K562 (cell line): Measurements from ENCODE around the gene TTC39A. TPM values are rescaled to one million over a fixed set of nuclear protein-coding genes. Genes with fewer than 3 reads are reported as not detected.

Source experiments
- BACH1 ChIP-seq: fragments of 200-800 bp; sonication (Bioruptor generic); IDR thresholded peaks from 2 replicates; pipeline ENCODE4 v1.6.1; 2016; ENCODE audit warnings: missing genetic modification characterization, missing compliant biosample characterization
- BRCA1 ChIP-seq, 2 experiments: fragments of 450-650 bp in 1 of 2; sonication (generic) in 1 of 2; formaldehyde crosslinking in 1 of 2; IDR thresholded peaks; 2 replicates each; pipeline versions ENCODE4 v1.5.0 to v1.6.1; 2017 to 2020; ENCODE audit warnings: mild to moderate bottlenecking in 1 of 2, missing genetic modification reagents in 1 of 2
- KAT7 ChIP-seq: sonication (generic); formaldehyde crosslinking; IDR thresholded peaks from 2 replicates; pipeline ENCODE4 v1.8.0; 2022; ENCODE audit warnings: missing genetic modification reagents, mild to moderate bottlenecking, borderline replicate concordance
- KLF13 ChIP-seq: fragments of 450-650 bp; IDR thresholded peaks from 2 replicates; pipeline ENCODE4 v1.6.1; 2016; ENCODE audit warnings: missing genetic modification characterization, low read depth, mild to moderate bottlenecking, missing compliant biosample characterization, moderate library complexity, borderline replicate concordance
- PHF8 ChIP-seq: fragments of 200-600 bp; sonication (generic); IDR thresholded peaks from 2 replicates; pipeline ENCODE4 v1.6.1; 2012; ENCODE audit warnings: mixed run types, mild to moderate bottlenecking, inconsistent platforms, low read length, moderate library complexity, borderline replicate concordance
- POLR2A ChIP-seq: fragments of 450-650 bp; conservative IDR thresholded peaks from 2 replicates; pipeline ENCODE4 v1.6.1; 2016
- RBBP5 ChIP-seq: fragments of 200-600 bp; sonication (generic); IDR thresholded peaks from 2 replicates; pipeline ENCODE4 v1.6.1; 2012; ENCODE audit warnings: borderline replicate concordance, mild to moderate bottlenecking, low read length, control low read depth, inconsistent platforms; ENCODE audit not compliant: insufficient read depth, poor library complexity, severe bottlenecking
- SOX6 ChIP-seq: fragments of 450-650 bp; IDR thresholded peaks from 2 replicates; pipeline ENCODE4 v1.6.1; 2014; ENCODE audit warnings: mild to moderate bottlenecking
- polyA plus RNA-seq, 8 experiments: library from polyadenylated mRNA; depleted of rRNA in 4 of 8; stranded (reverse) in 5 of 8; unstranded in 3 of 8; fragments of >200 nt; fragmentation: Nextera tagmentation in 2 of 8; fragmentation: Illumina TruSeq in 1 of 8; extraction: Ambion mirVana in 2 of 8; extraction: Trizol in 1 of 8; gene quantifications; 2 replicates each; pipeline versions ENCODE4 v1.2.1 to v1.2.3, GENCODE V29; 2011 to 2014; ENCODE audit warnings: inconsistent platforms in 1 of 8, missing spikeins in 1 of 8
- total RNA-seq, 7 experiments: library from RNA; depleted of rRNA in 6 of 7; stranded (reverse); fragments of >200 nt in 6 of 7; fragmentation: Illumina TruSeq in 2 of 7; extraction: Trizol in 2 of 7; gene quantifications; 2 replicates each; pipeline versions ENCODE4 v1.2.1 to v1.2.3, GENCODE V29; 2011 to 2021; ENCODE audit warnings: low replicate concordance in 1 of 7
- TF ChIP-seq, protein P1 (sequence below): fragments of 150-350 bp; IDR thresholded peaks from 2 replicates; pipeline ENCODE4 v1.6.1; 2014; ENCODE audit warnings: low read depth, mild to moderate bottlenecking, low read length, borderline replicate concordance
- TF ChIP-seq, protein P2 (sequence below): sonication (generic); formaldehyde crosslinking; IDR thresholded peaks from 2 replicates; pipeline ENCODE4 v1.9.0; 2022; ENCODE audit warnings: mild to moderate bottlenecking, missing genetic modification reagents
- TF ChIP-seq, protein P3 (sequence below): fragments of 450-650 bp; formaldehyde crosslinking; IDR thresholded peaks from 2 replicates; pipeline ENCODE4 v1.4.0; 2020; ENCODE audit warnings: mild to moderate bottlenecking, moderate library complexity
- TF ChIP-seq, protein P4 (sequence below): fragments of 250-450 bp; sonication (Bioruptor Pico); IDR thresholded peaks from 2 replicates; pipeline ENCODE4 v1.9.0; 2021; ENCODE audit warnings: mild to moderate bottlenecking, inconsistent platforms
- TF ChIP-seq, protein P5 (sequence below): sonication (generic); formaldehyde crosslinking; IDR thresholded peaks from 2 replicates; pipeline ENCODE4 v1.8.0; 2022; ENCODE audit warnings: mild to moderate bottlenecking, missing genetic modification reagents
- TF ChIP-seq, protein P6 (sequence below): fragments of 450-650 bp; IDR thresholded peaks from 2 replicates; pipeline ENCODE4 v1.6.1; 2018; ENCODE audit warnings: mild to moderate bottlenecking, low read depth; ENCODE audit not compliant: partially characterized antibody

Gene TTC39A
- total and polyA plus RNA-seq, 9 of the 15 experiments (the other 6 are each of a cell fraction or from before 2014, with no cell fraction given), result 0.18 to 0.82 (median 0.35) TPM

DNA sequence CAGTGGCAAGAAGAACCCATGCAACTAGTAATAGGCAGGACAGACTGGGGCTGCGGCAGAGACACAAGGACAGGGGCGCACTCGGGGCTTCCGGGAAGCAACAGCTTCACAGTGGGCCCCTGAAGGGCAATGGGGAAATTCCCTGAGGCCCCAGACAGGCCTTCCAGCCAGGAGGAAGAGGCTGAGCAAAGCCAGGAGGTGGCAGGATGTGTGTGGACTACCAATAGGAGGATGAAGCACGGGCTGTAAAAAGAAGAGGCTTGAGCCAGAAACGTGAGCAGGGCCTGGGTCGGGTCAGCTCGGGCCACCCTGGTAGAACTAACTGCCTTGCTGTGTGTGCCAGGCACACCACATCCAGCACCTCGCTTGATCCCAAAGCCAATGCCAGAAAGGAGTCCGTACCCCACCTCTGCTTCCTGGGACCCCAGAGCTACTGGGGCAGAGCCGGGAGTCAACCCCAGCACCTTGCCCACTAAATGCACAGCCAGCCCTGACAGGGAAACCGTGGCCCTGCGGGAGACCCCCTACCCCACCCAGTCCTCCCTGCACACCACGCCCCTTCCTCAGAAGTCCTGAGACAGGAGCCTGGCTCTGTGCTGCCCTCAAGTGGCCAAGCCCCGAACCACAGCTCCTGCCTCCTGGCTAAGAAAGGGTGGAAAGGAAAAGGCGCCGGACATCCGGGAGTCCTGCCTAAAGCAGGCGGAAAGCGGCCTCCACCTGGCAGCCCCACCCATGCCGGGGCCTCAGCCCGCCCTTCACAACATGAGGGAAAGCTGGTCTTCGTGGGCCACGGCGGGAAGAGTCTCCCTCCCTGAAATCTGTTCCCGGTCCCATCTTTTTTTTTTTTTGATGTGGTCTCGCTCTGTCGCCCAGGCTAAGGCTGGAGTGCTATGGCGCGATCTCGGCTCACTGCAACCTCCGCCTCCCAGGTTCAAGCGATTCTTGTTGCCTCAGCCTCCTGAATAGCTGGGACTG, 33.7 kb downstream of the TTC39A start (continued):
- TF ChIP-seq BACH1 (no peak), KLF13 (tag) (peak; percentile 94; the same call in 1 of the 2 replicates), PHF8 (no peak; the same call in 1 of the 2 replicates), BRCA1 (IDR thresholded peaks at IDR 0.05) (no peak), BRCA1 (CRISPR knock-in tag; IDR thresholded peaks at IDR 0.05) (no peak), POLR2A (no peak), SOX6 (0 out of 2 replicates have a peak, but pooled peaks have one; percentile 46), RBBP5 (no peak), KAT7 (CRISPR knock-in tag) (peak; percentile 58; the same call in 1 of the 2 replicates)
- TF ChIP-seq, protein P1, sequence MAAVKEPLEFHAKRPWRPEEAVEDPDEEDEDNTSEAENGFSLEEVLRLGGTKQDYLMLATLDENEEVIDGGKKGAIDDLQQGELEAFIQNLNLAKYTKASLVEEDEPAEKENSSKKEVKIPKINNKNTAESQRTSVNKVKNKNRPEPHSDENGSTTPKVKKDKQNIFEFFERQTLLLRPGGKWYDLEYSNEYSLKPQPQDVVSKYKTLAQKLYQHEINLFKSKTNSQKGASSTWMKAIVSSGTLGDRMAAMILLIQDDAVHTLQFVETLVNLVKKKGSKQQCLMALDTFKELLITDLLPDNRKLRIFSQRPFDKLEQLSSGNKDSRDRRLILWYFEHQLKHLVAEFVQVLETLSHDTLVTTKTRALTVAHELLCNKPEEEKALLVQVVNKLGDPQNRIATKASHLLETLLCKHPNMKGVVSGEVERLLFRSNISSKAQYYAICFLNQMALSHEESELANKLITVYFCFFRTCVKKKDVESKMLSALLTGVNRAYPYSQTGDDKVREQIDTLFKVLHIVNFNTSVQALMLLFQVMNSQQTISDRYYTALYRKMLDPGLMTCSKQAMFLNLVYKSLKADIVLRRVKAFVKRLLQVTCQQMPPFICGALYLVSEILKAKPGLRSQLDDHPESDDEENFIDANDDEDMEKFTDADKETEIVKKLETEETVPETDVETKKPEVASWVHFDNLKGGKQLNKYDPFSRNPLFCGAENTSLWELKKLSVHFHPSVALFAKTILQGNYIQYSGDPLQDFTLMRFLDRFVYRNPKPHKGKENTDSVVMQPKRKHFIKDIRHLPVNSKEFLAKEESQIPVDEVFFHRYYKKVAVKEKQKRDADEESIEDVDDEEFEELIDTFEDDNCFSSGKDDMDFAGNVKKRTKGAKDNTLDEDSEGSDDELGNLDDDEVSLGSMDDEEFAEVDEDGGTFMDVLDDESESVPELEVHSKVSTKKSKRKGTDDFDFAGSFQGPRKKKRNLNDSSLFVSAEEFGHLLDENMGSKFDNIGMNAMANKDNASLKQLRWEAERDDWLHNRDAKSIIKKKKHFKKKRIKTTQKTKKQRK, result no peak
- TF ChIP-seq, protein P2, sequence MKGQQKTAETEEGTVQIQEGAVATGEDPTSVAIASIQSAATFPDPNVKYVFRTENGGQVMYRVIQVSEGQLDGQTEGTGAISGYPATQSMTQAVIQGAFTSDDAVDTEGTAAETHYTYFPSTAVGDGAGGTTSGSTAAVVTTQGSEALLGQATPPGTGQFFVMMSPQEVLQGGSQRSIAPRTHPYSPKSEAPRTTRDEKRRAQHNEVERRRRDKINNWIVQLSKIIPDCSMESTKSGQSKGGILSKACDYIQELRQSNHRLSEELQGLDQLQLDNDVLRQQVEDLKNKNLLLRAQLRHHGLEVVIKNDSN (CRISPR knock-in tag), result no peak
- TF ChIP-seq, protein P3, sequence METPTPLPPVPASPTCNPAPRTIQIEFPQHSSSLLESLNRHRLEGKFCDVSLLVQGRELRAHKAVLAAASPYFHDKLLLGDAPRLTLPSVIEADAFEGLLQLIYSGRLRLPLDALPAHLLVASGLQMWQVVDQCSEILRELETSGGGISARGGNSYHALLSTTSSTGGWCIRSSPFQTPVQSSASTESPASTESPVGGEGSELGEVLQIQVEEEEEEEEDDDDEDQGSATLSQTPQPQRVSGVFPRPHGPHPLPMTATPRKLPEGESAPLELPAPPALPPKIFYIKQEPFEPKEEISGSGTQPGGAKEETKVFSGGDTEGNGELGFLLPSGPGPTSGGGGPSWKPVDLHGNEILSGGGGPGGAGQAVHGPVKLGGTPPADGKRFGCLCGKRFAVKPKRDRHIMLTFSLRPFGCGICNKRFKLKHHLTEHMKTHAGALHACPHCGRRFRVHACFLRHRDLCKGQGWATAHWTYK, result no peak
- TF ChIP-seq, protein P4, sequence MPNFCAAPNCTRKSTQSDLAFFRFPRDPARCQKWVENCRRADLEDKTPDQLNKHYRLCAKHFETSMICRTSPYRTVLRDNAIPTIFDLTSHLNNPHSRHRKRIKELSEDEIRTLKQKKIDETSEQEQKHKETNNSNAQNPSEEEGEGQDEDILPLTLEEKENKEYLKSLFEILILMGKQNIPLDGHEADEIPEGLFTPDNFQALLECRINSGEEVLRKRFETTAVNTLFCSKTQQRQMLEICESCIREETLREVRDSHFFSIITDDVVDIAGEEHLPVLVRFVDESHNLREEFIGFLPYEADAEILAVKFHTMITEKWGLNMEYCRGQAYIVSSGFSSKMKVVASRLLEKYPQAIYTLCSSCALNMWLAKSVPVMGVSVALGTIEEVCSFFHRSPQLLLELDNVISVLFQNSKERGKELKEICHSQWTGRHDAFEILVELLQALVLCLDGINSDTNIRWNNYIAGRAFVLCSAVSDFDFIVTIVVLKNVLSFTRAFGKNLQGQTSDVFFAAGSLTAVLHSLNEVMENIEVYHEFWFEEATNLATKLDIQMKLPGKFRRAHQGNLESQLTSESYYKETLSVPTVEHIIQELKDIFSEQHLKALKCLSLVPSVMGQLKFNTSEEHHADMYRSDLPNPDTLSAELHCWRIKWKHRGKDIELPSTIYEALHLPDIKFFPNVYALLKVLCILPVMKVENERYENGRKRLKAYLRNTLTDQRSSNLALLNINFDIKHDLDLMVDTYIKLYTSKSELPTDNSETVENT (CRISPR knock-in tag), result no peak
- TF ChIP-seq, protein P5, sequence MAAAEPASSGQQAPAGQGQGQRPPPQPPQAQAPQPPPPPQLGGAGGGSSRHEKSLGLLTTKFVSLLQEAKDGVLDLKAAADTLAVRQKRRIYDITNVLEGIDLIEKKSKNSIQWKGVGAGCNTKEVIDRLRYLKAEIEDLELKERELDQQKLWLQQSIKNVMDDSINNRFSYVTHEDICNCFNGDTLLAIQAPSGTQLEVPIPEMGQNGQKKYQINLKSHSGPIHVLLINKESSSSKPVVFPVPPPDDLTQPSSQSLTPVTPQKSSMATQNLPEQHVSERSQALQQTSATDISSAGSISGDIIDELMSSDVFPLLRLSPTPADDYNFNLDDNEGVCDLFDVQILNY (CRISPR knock-in tag), result no peak
- TF ChIP-seq, protein P6, sequence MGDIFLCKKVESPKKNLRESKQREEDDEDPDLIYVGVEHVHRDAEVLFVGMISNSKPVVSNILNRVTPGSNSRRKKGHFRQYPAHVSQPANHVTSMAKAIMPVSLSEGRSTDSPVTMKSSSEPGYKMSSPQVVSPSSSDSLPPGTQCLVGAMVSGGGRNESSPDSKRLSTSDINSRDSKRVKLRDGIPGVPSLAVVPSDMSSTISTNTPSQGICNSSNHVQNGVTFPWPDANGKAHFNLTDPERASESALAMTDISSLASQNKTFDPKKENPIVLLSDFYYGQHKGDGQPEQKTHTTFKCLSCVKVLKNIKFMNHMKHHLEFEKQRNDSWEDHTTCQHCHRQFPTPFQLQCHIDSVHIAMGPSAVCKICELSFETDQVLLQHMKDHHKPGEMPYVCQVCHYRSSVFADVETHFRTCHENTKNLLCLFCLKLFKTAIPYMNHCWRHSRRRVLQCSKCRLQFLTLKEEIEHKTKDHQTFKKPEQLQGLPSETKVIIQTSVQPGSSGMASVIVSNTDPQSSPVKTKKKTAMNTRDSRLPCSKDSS, result no peak
